Muscle layer of duodenum (tissue), 2 donors: ENCODE results near the gene MTAP.

Experiments
- H3K27ac ChIP-seq: one replicate; pipeline ENCODE4 v1.7.0; 2013; ENCODE audit warnings: mild to moderate bottlenecking, low read length
- H3K27me3 ChIP-seq: one replicate; pipeline ENCODE4 v1.7.0; 2013; ENCODE audit warnings: low read depth, mild to moderate bottlenecking, control low read depth, low read length
- H3K36me3 ChIP-seq, 2 donors: one replicate each; pipeline ENCODE4 v1.7.0; 2013; ENCODE audit warnings: low read length in 2 of 2, control low read depth in 1 of 2, mild to moderate bottlenecking in 1 of 2; ENCODE audit not compliant: insufficient read depth in 2 of 2, control insufficient read depth in 1 of 2
- H3K4me1 ChIP-seq, 2 donors: one replicate each; pipeline ENCODE4 v1.7.0; 2013; ENCODE audit warnings: low read length in 2 of 2, mild to moderate bottlenecking in 2 of 2, control low read depth in 1 of 2, moderate library complexity in 1 of 2; ENCODE audit not compliant: insufficient read depth in 2 of 2, control insufficient read depth in 1 of 2
- H3K4me3 ChIP-seq, 2 donors: one replicate each; pipeline ENCODE4 v1.7.0; 2013; ENCODE audit warnings: low read length in 2 of 2, low read depth in 1 of 2, mild to moderate bottlenecking in 1 of 2
- H3K9me3 ChIP-seq, 2 donors: one replicate each; pipeline ENCODE4 v1.7.0; 2013; ENCODE audit warnings: low read length in 2 of 2, control low read depth in 1 of 2, mild to moderate bottlenecking in 1 of 2; ENCODE audit not compliant: control insufficient read depth in 1 of 2
- donor health status: healthy.

The MTAP gene

GRCh38 chr9:21830589-21830988 is 28.2 kb downstream of the MTAP start:
- peaks cover 33 to 39% of the 10 kb centered on the region in 2 donors for H3K36me3 ChIP-seq
- H3K27me3 ChIP-seq: no peaks in the 10 kb centered on the region
- H3K9me3 ChIP-seq: no peaks in the 10 kb centered on the region
- H3K4me1 ChIP-seq: no peaks in the 10 kb centered on the region
- no peak overlapping the region for H3K4me3 ChIP-seq
- H3K27ac ChIP-seq: no peak overlapping the region

DNA sequence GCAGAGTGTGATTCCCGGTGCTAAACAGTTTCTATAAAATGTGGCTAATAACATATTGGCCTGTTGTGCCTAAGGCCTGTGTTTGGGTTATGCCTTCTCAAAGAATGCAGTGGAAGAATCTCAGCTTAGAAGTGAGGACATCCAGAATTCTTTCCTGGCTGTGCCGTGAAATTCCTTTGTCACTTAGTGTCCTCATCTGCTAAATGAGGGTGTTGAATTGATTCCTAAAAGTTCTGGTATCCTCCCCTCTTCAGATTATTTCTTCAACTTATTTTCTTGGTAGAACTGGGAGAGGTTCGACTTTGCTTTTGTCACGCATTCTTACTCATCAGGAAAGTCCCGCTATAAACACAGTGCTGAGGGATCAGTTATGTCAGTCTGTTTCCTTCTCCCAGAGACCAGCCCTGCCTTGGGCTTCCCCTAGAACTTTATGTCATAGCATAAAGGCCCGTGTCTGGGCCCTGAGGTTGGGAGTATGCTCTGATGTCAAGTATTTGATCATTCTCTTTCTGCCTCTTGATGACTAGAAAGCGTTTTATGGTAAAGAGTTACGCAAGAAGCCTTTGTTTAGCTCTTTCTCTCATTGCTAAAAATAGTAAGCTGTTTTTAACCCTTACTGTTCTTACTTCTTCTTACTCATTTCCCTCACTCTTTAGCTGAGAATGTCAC is 29.5 kb downstream of the MTAP start:
- H3K4me3 ChIP-seq: no peak overlapping the region
- H3K27ac ChIP-seq: no peak overlapping the region
- H3K4me1 ChIP-seq: no peaks in the 10 kb centered on the region
- peaks cover 39 to 42% of the 10 kb centered on the region in 2 donors for H3K36me3 ChIP-seq
- H3K27me3 ChIP-seq: no peaks in the 10 kb centered on the region
- no peaks in the 10 kb centered on the region for H3K9me3 ChIP-seq

GRCh38 chr9:21833090-21833801 is 30.8 kb downstream of the MTAP start:
- Histone ChIP-seq H3K4me3 (no peak overlapping the region), H3K9me3 (no peaks in the 10 kb centered on the region), H3K27ac (no peak overlapping the region), H3K27me3 (no peaks in the 10 kb centered on the region), H3K4me1 (no peaks in the 10 kb centered on the region), H3K36me3 (peaks cover 42 to 49% of the 10 kb centered on the region in 2 donors)

DNA sequence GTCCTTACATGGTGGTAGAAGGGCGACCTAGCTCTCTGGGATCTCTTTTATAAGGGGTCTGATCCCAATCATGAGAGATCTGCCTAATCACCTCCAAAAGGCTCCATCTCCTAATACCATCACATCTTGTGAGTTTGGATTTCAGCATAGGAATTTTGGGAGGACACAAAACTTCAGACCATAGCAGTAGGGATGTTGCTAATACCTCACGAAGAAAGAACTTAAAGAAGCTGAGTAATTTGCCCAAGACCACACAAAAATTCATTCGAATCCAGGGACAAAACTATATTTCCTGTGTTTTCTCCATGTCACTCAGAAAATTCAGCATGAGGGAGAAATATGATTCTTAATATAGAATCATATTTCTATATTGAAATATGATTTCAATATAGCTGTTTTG is 32.7 kb downstream of the MTAP start:
- Histone ChIP-seq H3K27ac (no peak overlapping the region), H3K9me3 (no peaks in the 10 kb centered on the region), H3K4me1 (no peaks in the 10 kb centered on the region), H3K27me3 (no peaks in the 10 kb centered on the region), H3K4me3 (no peak overlapping the region), H3K36me3 (peaks cover 49 to 59% of the 10 kb centered on the region in 2 donors)

GRCh38 chr9:21836437-21837161 is 34.2 kb downstream of the MTAP start:
- no peak overlapping the region for H3K4me3 ChIP-seq
- no peaks in the 10 kb centered on the region for H3K4me1 ChIP-seq
- H3K27ac ChIP-seq: no peak overlapping the region
- peaks cover 54 to 66% of the 10 kb centered on the region in 2 donors for H3K36me3 ChIP-seq
- no peaks in the 10 kb centered on the region for H3K9me3 ChIP-seq
- H3K27me3 ChIP-seq: no peaks in the 10 kb centered on the region

DNA sequence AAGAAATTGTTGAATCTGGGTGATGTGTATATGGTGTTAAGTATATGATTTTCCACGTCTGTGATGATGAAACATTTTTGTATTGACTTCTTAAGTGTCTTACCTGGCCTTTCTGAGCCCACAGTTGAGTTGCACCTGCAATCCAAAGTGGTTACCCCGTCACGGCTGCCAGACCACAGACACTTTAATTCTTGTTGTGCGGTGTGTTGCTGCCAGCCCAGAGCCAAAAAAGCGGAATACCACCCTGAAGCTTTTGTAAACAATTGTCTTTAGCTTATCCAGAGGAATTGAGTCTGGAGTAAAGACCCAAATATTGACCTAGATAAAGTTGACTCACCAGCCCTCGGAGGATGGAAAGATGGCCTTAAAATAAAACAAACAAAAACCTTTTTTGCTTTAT is 35.1 kb downstream of the MTAP start:
- Histone ChIP-seq H3K9me3 (no peaks in the 10 kb centered on the region), H3K4me3 (no peak overlapping the region), H3K27me3 (no peaks in the 10 kb centered on the region), H3K27ac (no peak overlapping the region), H3K36me3 (peaks cover 55 to 65% of the 10 kb centered on the region in 2 donors), H3K4me1 (no peaks in the 10 kb centered on the region)

DNA sequence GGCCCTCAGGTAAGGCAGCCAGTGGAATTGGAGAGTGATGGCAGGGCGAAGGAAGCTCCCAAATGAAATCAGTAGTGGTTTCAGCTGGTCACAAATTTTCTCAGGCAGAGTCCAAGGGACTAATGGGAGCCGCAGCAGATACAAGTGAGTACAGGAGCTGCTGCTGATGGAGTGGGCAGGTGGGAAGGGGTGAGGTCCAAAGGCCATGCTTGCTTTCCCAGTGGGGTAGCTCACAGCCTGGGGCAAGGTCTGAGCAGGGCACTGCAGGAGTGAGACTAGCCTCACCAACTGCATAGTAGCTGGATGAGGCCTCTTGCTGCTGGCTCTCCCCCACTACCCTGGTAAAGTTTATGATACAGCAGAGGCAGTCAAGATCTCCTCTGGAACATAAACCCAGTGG is 38.2 kb downstream of the MTAP start:
- Histone ChIP-seq H3K36me3 (peaks cover 39 to 53% of the 10 kb centered on the region in 2 donors), H3K9me3 (no peaks in the 10 kb centered on the region), H3K27me3 (no peaks in the 10 kb centered on the region), H3K27ac (no peak overlapping the region), H3K4me3 (no peak overlapping the region), H3K4me1 (no peaks in the 10 kb centered on the region)

- H3K9me3 ChIP-seq: peaks cover 0 to 2% of the 10 kb centered on the region in 2 donors
- no peak overlapping the region for H3K4me3 ChIP-seq
- peaks cover 39 to 49% of the 10 kb centered on the region in 2 donors for H3K36me3 ChIP-seq
- H3K27me3 ChIP-seq: no peaks in the 10 kb centered on the region
- no peaks in the 10 kb centered on the region for H3K4me1 ChIP-seq
- H3K27ac ChIP-seq: no peak overlapping the region
Observed at GRCh38 chr9:21841133-21841532, 38.7 kb downstream of the MTAP start.

- Histone ChIP-seq H3K9me3 (peaks cover 0 to 25% of the 10 kb centered on the region in 2 donors), H3K36me3 (peaks cover 0 to 30% of the 10 kb centered on the region in 2 donors), H3K4me3 (no peak overlapping the region), H3K4me1 (no peaks in the 10 kb centered on the region), H3K27me3 (no peaks in the 10 kb centered on the region), H3K27ac (no peak overlapping the region)
Observed at GRCh38 chr9:21848615-21849014, 46.2 kb downstream of the MTAP start.

DNA sequence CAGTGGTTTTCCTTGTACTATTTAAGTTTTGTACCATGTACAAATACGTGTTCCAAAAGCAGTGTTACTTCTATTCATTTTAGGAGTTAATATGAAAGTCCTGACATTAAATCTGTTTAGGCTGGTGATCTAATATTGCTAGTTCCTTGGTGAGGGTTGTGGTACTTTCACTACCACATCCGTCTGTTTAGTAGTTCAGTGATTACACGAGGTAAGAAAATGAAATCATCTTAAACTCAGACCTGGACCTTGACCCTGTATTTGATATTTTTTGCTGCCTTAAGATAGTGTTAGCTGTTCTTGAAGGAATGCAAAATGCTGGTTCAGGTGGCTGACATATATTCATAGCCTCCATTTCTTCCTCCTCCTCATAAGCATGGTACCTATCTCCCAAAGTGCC is 50.3 kb downstream of the MTAP start:
- Histone ChIP-seq H3K27ac (no peak overlapping the region), H3K36me3 (peaks cover 13 to 36% of the 10 kb centered on the region in 2 donors), H3K4me1 (peaks cover 0 to 3% of the 10 kb centered on the region in 2 donors), H3K4me3 (no peak overlapping the region), H3K9me3 (peaks cover 0 to 11% of the 10 kb centered on the region in 2 donors), H3K27me3 (no peaks in the 10 kb centered on the region)

GRCh38 chr9:21853414-21853813 is 51.0 kb downstream of the MTAP start:
- H3K27ac ChIP-seq: no peak overlapping the region
- H3K27me3 ChIP-seq: no peaks in the 10 kb centered on the region
- H3K36me3 ChIP-seq: peaks cover 16 to 32% of the 10 kb centered on the region in 2 donors
- H3K9me3 ChIP-seq: peaks cover 0 to 5% of the 10 kb centered on the region in 2 donors
- no peak overlapping the region for H3K4me3 ChIP-seq
- peaks cover 0 to 3% of the 10 kb centered on the region in 2 donors for H3K4me1 ChIP-seq
